Measurements from ENCODE around the gene ARHGAP15. TPM values are rescaled to one million over a fixed set of nuclear protein-coding genes. Genes with fewer than 3 reads are reported as not detected.

ARHGAP15 gene
- total RNA-seq, 2 experiments from 2014 or later, result 72.1 to 98.4 TPM

- POLR2A ChIA-PET, result interaction anchor here (0.5 to 2.9 kb wide), 5 partner anchors 9 to 126 kb away, joined by 3 to 16 read pairs (median 3); no protein-coding TSS in a partner anchor
- H3K36me3 ChIP-seq (ENCODE audit: insufficient read depth, low read length), result no peaks in the 10 kb centered on the region
- no peak for DNase-seq (ENCODE audit: low spot score)
- no peaks in the 10 kb centered on the region for H3K9me3 ChIP-seq (ENCODE audit: low read length)
- no peaks in the 10 kb centered on the region for H3K4me1 ChIP-seq (ENCODE audit: insufficient read depth, low read length, poor library complexity, severe bottlenecking)
- H3K9me2 ChIP-seq (ENCODE audit: insufficient read depth, low read length), result no peaks in the 10 kb centered on the region
- no peak overlapping the region for H3K27ac ChIP-seq (ENCODE audit: low read depth, low read length, poor library complexity, severe bottlenecking)
- CTCF ChIA-PET (ENCODE audit: unreplicated experiment), result no interaction called here
- TF ChIP-seq CTCF (conservative IDR thresholded peaks at IDR 0.05; ENCODE audit: low read length), result no peak
- no peak for TF ChIP-seq EZH2phosphoT487 (IDR thresholded peaks at IDR 0.05; ENCODE audit: borderline replicate concordance, low read depth, low read length)
- H3K79me2 ChIP-seq (ENCODE audit: insufficient read depth, low read depth, low read length), result no peaks in the 10 kb centered on the region
- intact Hi-C loops (cut with micrococcal nuclease; ENCODE audit: unreplicated experiment), result no loop called here
- no peak overlapping the region for H3K4me3 ChIP-seq (ENCODE audit: low read depth, low read length, poor library complexity, severe bottlenecking)
- H2AFZ ChIP-seq (ENCODE audit: low read length), result no peak overlapping the region
- peaks cover 6% of the 10 kb centered on the region; the same call in 1 of the 2 replicates for H4K20me1 ChIP-seq (ENCODE audit: insufficient read depth, low read length)
- no TSS peak for BruUV-seq (replicated peaks)
- no peak overlapping the region for H3K4me2 ChIP-seq (ENCODE audit: low read length)
These were observed 159.8 kb downstream of the ARHGAP15 start for GRCh38 chr2:143289025-143289424.

DNA sequence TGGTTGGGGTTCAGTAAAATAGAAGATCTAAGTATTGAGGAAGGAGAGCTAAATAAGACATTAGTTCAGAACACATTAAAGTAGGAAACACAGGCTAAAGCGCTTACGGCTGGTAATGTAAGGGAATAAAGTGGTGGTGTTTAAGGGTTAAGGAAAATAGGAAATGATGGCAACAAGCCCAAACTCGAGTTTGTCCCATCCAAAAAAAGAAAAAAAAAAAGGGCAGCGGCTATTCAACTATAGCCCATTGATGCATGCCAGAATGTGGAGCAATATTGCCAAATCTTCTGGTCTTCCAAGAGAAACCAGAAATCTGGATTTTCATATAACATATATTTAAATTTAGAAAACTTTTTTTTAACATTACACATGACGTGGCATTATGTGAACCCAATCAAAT is 161.0 kb downstream of the ARHGAP15 start:
- H3K79me2 ChIP-seq (ENCODE audit: insufficient read depth, low read depth, low read length), result no peaks in the 10 kb centered on the region
- no TSS peak for BruUV-seq (replicated peaks)
- no peak overlapping the region for H2AFZ ChIP-seq (ENCODE audit: low read length)
- H3K27ac ChIP-seq (ENCODE audit: low read depth, low read length, poor library complexity, severe bottlenecking), result no peak overlapping the region
- no peaks in the 10 kb centered on the region for H3K4me1 ChIP-seq (ENCODE audit: insufficient read depth, low read length, poor library complexity, severe bottlenecking)
- H3K9me2 ChIP-seq (ENCODE audit: insufficient read depth, low read length), result no peaks in the 10 kb centered on the region
- no peak overlapping the region for H3K4me3 ChIP-seq (ENCODE audit: low read depth, low read length, poor library complexity, severe bottlenecking)
- no peaks in the 10 kb centered on the region for H4K20me1 ChIP-seq (ENCODE audit: insufficient read depth, low read length)
- intact Hi-C loops (cut with micrococcal nuclease; ENCODE audit: unreplicated experiment), result no loop called here
- H3K36me3 ChIP-seq (ENCODE audit: insufficient read depth, low read length), result no peaks in the 10 kb centered on the region
- DNase-seq (ENCODE audit: low spot score), result no peak
- no peak overlapping the region for H3K4me2 ChIP-seq (ENCODE audit: low read length)
- CTCF ChIA-PET (ENCODE audit: unreplicated experiment), result no interaction called here
- no peak for TF ChIP-seq CTCF (conservative IDR thresholded peaks at IDR 0.05; ENCODE audit: low read length)
- TF ChIP-seq EZH2phosphoT487 (IDR thresholded peaks at IDR 0.05; ENCODE audit: borderline replicate concordance, low read depth, low read length), result no peak
- POLR2A ChIA-PET, result interaction anchor here (0.8 to 2.4 kb wide), 3 partner anchors 10 to 28 kb away, joined by 3 to 16 read pairs (median 4); no protein-coding TSS in a partner anchor
- no peaks in the 10 kb centered on the region for H3K9me3 ChIP-seq (ENCODE audit: low read length)

DNA sequence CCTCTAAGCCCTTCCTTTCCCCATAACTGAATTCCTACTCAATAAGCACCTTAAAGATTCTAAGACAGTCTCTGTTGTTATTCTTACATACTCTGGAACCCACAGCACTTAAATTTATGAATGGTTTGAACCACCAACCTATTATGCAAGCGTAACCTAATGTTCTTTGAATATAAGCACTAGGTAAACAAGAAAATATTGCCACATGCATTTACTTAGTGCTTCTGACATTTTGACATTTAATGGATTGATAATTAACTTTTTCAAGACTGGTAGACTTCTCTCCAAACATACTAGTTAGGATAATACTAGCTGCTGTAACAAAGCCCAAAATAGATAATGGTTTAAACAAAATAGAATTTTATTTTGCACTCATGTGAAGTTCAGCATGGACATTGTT is 164.8 kb downstream of the ARHGAP15 start:
- Histone ChIP-seq H3K4me1 (ENCODE audit: insufficient read depth, low read length, poor library complexity, severe bottlenecking) (no peaks in the 10 kb centered on the region), H4K20me1 (ENCODE audit: insufficient read depth, low read length) (no peaks in the 10 kb centered on the region; the same call in 1 of the 2 replicates), H3K4me2 (ENCODE audit: low read length) (no peak overlapping the region), H3K36me3 (ENCODE audit: insufficient read depth, low read length) (no peaks in the 10 kb centered on the region), H3K27ac (ENCODE audit: low read depth, low read length, poor library complexity, severe bottlenecking) (no peak overlapping the region), H3K4me3 (ENCODE audit: low read depth, low read length, poor library complexity, severe bottlenecking) (no peak overlapping the region), H2AFZ (ENCODE audit: low read length) (no peak overlapping the region), H3K79me2 (ENCODE audit: insufficient read depth, low read depth, low read length) (no peaks in the 10 kb centered on the region), H3K9me3 (ENCODE audit: low read length) (no peaks in the 10 kb centered on the region), H3K9me2 (ENCODE audit: insufficient read depth, low read length) (no peaks in the 10 kb centered on the region)
- DNase-seq (ENCODE audit: low spot score), result no peak
- no peak for TF ChIP-seq EZH2phosphoT487 (IDR thresholded peaks at IDR 0.05; ENCODE audit: borderline replicate concordance, low read depth, low read length)
- no peak for TF ChIP-seq CTCF (conservative IDR thresholded peaks at IDR 0.05; ENCODE audit: low read length)
- POLR2A ChIA-PET, result no interaction called here
- CTCF ChIA-PET (ENCODE audit: unreplicated experiment), result no interaction called here
- no TSS peak for BruUV-seq (replicated peaks)
- intact Hi-C loops (cut with micrococcal nuclease; ENCODE audit: unreplicated experiment), result no loop called here

Measured in OCI-LY7 (cell line).